WERI-Rb-1 (cell line): ENCODE results near the gene INTU.

Source experiments
- DNase-seq: peaks from one replicate; pipeline ENCODE4 v3.0.0-alpha.2; 2020
- H3K27ac ChIP-seq: fragments of 250-450 bp; sonication (Bioruptor Pico); 2 replicates; pipeline ENCODE4 v1.5.1; 2020; ENCODE audit warnings: mild to moderate bottlenecking, moderate library complexity
- H3K27me3 ChIP-seq: fragments of 250-450 bp; sonication (Bioruptor Pico); 2 replicates; pipeline ENCODE4 v1.5.1; 2021; ENCODE audit warnings: mild to moderate bottlenecking, low read depth, moderate library complexity; ENCODE audit not compliant: insufficient read depth, severe bottlenecking
- H3K36me3 ChIP-seq: fragments of 250-450 bp; sonication (Bioruptor Pico); 2 replicates; pipeline ENCODE4 v1.5.1; 2020; ENCODE audit warnings: mild to moderate bottlenecking, moderate library complexity
- H3K4me3 ChIP-seq: 2 replicates; pipeline ENCODE4 v1.5.1; 2011; ENCODE audit warnings: low read depth, mild to moderate bottlenecking, control low read depth, low read length
- H3K9me3 ChIP-seq: fragments of 250-450 bp; sonication (Bioruptor Pico); 2 replicates; pipeline ENCODE4 v1.5.1; 2021; ENCODE audit warnings: mild to moderate bottlenecking, moderate library complexity; ENCODE audit not compliant: severe bottlenecking
- CTCF ChIP-seq: IDR thresholded peaks from 2 replicates; pipeline ENCODE4 v1.5.1; 2011; ENCODE audit warnings: low read depth, mild to moderate bottlenecking, control low read depth, inconsistent platforms, low read length

INTU gene

GRCh38 chr4:127622621-127622920 lies 10.2 kb upstream of the INTU start:
- Histone ChIP-seq H3K27ac (no peak overlapping the region; the same call in 1 of the 2 replicates), H3K4me3 (peak overlapping the region; percentile 42), H3K36me3 (no peaks in the 10 kb centered on the region), H3K27me3 (no peaks in the 10 kb centered on the region), H3K9me3 (no peaks in the 10 kb centered on the region)
- DNase-seq: no peak
- TF ChIP-seq CTCF: no peak

- H3K27ac ChIP-seq: no peak overlapping the region; the same call in 1 of the 2 replicates
- no peaks in the 10 kb centered on the region for H3K27me3 ChIP-seq
- peak; percentile 87 for DNase-seq
- H3K36me3 ChIP-seq: no peaks in the 10 kb centered on the region
- TF ChIP-seq CTCF: peak; percentile 68
- peak overlapping the region; percentile 42 for H3K4me3 ChIP-seq
- H3K9me3 ChIP-seq: no peaks in the 10 kb centered on the region
Observed at GRCh38 chr4:127622921-127623796, 9.6 kb upstream of the INTU start.

- H3K4me3 ChIP-seq: no peak overlapping the region
Observed at GRCh38 chr4:127623797-127624083, 9.0 kb upstream of the INTU start.

GRCh38 chr4:127624173-127624572 lies 8.6 kb upstream of the INTU start:
- no peak overlapping the region for H3K4me3 ChIP-seq
- no peak for DNase-seq
- H3K27me3 ChIP-seq: no peaks in the 10 kb centered on the region
- H3K9me3 ChIP-seq: no peaks in the 10 kb centered on the region
- no peak overlapping the region for H3K27ac ChIP-seq
- no peak for TF ChIP-seq CTCF
- H3K36me3 ChIP-seq: no peaks in the 10 kb centered on the region

More at GRCh38 chr4:127623797-127624083, 9.0 kb upstream of the INTU start:
- no peak for TF ChIP-seq CTCF
- no peaks in the 10 kb centered on the region for H3K27me3 ChIP-seq
- H3K27ac ChIP-seq: no peak overlapping the region
- no peaks in the 10 kb centered on the region for H3K9me3 ChIP-seq
- H3K36me3 ChIP-seq: no peaks in the 10 kb centered on the region
- no peak for DNase-seq

GRCh38 chr4:127629371-127629770 lies 3.4 kb upstream of the INTU start:
- Histone ChIP-seq H3K4me3 (no peak overlapping the region), H3K36me3 (no peaks in the 10 kb centered on the region), H3K27ac (no peak overlapping the region), H3K9me3 (no peaks in the 10 kb centered on the region), H3K27me3 (no peaks in the 10 kb centered on the region)
- no peak for TF ChIP-seq CTCF
- no peak for DNase-seq

GRCh38 chr4:127630152-127630551 lies 2.6 kb upstream of the INTU start:
- H3K27me3 ChIP-seq: no peaks in the 10 kb centered on the region

More at GRCh38 chr4:127630152-127630551, 2.6 kb upstream of the INTU start:
- Histone ChIP-seq H3K9me3 (no peaks in the 10 kb centered on the region), H3K36me3 (no peaks in the 10 kb centered on the region), H3K4me3 (no peak overlapping the region), H3K27ac (no peak overlapping the region)
- TF ChIP-seq CTCF: no peak
- DNase-seq: no peak
